Right cardiac atrium (tissue), 5 donors: ENCODE results near the gene ARSG. TPM values are rescaled to one million over a fixed set of nuclear protein-coding genes. Genes with fewer than 3 reads are reported as not detected.

ENCODE experiments used
- ATAC-seq, 2 donors: fragments of 200-7000 bp; cut with Tn5 transposase; one replicate each; pipeline versions ENCODE4 v1.8.0 to v1.9.1; 2020; ENCODE audit warnings: moderate library complexity in 2 of 2, mild to moderate bottlenecking in 1 of 2
- DNase-seq, 3 donors: peaks; one replicate each; pipeline ENCODE4 v3.0.0-alpha.2; 2020
- H3K27ac ChIP-seq: one replicate; pipeline ENCODE4 v1.5.1; 2013; ENCODE audit warnings: mild to moderate bottlenecking, low read length, control low read depth, moderate library complexity
- H3K27me3 ChIP-seq: one replicate; pipeline ENCODE4 v1.6.1; 2013; ENCODE audit not compliant: control insufficient read depth, insufficient read depth
- H3K4me1 ChIP-seq: one replicate; pipeline ENCODE4 v1.6.1; 2013; ENCODE audit warnings: low read length; ENCODE audit not compliant: control insufficient read depth, insufficient read depth
- H3K4me3 ChIP-seq: one replicate; pipeline ENCODE4 v1.5.1; 2013; ENCODE audit warnings: low read length, control low read depth
- H3K9me3 ChIP-seq: one replicate; pipeline ENCODE4 v1.6.1; 2013; ENCODE audit warnings: low read length; ENCODE audit not compliant: control insufficient read depth
- WGBS: extraction: QIAGEN DNeasy Blood & Tissue Kit; methylation state at CpG from one replicate; pipeline ENCODE4 v1.1.7; 2013; 5-methylcytosine and 5-hydroxymethylcytosine counted together
- intact Hi-C, 4 donors: fragments of 100-400 bp; cut with DNase I; formaldehyde crosslinking; loops; one replicate each; pipeline versions ENCODE4 v1.11.0 to v1.14.0; 2022 to 2023
- polyA plus RNA-seq: library from polyadenylated mRNA; stranded (reverse); fragments of 200-250 nt; gene quantifications from one replicate; pipeline ENCODE4 v1.2.3, GENCODE V29; 2013
- total RNA-seq, 4 donors: library from RNA; stranded (reverse); fragmentation: NEBNext Ultra II Directional; extraction: Animal tissue kit (Norgen Biotek cat#: 25700); gene quantifications; one replicate each; pipeline ENCODE4 v1.2.1, GENCODE V29; 2021
- donor health status: healthy with polysubstance abuse.
- donor health status: DM: no; HTN: yes; CAD: no.
- donor health status: DM: no; HTN: no; CAD: no.
- donor health status: DM: no; HTN: yes; CAD: no; lungs with severe emphysema.
- donor health status: DM: yes; HTN: yes; CAD: no.

The ARSG gene
- total and polyA plus RNA-seq, 5 donors: 2.8 to 9.3 (median 6.5) TPM

DNA sequence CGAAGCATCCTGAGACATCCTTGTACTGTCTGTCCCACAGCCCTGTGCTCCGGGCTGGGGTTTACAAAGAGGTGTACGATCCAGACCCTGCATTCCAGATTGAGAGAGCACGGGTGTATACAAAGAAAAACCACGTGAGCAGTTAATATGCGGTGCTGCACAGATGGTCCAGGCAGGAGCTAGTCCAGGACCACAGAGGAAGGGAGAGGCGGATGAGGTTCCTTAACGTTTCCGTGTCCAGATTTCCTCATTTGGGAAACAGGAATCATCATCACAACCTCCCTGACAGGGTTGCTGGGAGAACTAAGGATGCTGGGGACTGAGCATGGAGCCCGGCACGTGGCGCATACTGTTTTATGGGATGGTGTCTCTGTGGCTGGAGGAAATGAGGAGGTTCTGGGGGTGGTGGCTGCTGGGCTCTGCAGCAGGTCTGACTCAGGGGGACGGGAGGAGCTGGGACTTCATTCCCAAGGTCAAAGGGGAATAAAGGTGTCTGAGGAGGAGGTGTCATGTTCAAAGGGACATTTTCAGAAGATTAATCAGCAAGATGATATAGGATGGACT, 139.8 kb downstream of the ARSG start:
- no peaks in the 10 kb centered on the region for H3K27me3 ChIP-seq
- WGBS: 73% methylated on average over 13 of the region's 13 CpGs
- no peak overlapping the region for H3K27ac ChIP-seq
- intact Hi-C loops: loop anchor here in 3 of 4 donors (10.0 kb wide), 1 partner anchor 166 kb away; no protein-coding TSS in a partner anchor
- H3K4me1 ChIP-seq: peaks cover 2% of the 10 kb centered on the region
- no peak for ATAC-seq
- DNase-seq: no peak
- H3K9me3 ChIP-seq: no peaks in the 10 kb centered on the region
- no peak overlapping the region for H3K4me3 ChIP-seq

DNA sequence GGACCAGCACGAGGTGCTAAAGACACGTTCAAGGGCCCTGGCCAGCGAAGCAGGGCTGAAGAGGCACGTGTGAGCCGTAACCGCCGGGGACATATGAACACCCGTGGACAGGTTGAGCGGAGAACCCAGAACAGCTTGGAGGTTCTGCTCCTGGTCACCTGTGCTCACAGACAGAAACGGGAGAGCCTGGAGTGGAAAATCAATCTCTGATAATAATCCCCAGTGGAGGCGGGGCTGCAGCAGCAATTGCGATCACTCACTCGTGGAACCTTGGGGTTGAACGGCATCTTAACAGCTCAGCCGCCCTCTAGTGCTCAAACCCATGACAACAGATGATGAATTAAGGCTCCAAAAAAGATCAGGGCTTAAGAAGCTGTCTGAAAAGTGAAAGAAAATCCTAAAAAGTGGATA, 140.4 kb downstream of the ARSG start:
- Histone ChIP-seq H3K27me3 (no peaks in the 10 kb centered on the region), H3K4me1 (peaks cover 3% of the 10 kb centered on the region), H3K4me3 (no peak overlapping the region), H3K27ac (no peak overlapping the region), H3K9me3 (no peaks in the 10 kb centered on the region)
- DNase-seq: no peak
- intact Hi-C loops: loop anchor here in 3 of 4 donors (10.0 kb wide), 1 partner anchor 167 kb away; no protein-coding TSS in a partner anchor
- WGBS: 55% methylated on average over 15 of the region's 15 CpGs
- no peak for ATAC-seq

DNA sequence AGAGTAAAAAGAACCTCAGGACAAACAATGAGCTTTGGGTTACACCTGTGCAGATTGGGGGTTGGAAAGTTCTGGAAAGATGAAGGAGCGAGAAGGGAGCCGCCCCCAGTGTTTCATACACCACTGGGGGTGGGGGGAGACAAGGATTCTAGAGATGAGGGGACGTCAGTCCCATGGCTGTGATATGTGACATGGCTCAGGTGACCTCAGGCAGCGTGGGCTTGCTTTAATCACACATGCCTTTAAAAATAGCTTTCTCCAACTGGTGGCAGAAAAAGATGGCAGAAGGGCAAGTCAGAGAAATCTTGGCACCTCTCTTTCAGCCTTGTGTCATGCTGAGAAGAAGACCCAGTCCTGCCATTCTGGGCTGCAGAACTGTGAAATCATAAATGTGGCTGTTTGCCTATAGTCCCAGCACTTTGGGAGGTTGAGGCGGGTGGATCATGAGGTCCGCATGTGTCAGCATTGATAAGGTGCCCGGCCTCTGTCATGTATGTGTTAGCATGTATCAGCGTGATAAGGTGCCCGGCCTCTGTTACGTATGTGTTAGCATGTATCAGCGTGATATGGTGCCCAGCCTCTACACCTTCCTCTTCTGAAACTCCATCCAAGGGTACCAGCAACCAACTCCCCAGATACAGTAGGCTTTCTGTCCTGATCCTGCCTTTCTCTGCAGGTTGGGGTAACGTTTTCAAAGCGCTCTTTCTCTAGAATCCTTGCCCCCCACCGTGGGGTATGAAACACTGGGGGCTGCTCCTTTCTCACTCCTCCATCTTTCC, 141.0 kb downstream of the ARSG start:
- H3K4me3 ChIP-seq: no peak overlapping the region
- H3K4me1 ChIP-seq: peaks cover 3% of the 10 kb centered on the region
- WGBS: 89% methylated on average over 14 of the region's 14 CpGs
- no peaks in the 10 kb centered on the region for H3K27me3 ChIP-seq
- intact Hi-C loops: loop anchor here in 3 of 4 donors (10.0 kb wide), 1 partner anchor 167 kb away; no protein-coding TSS in a partner anchor
- DNase-seq (no peak), ATAC-seq (no peak)
- no peaks in the 10 kb centered on the region for H3K9me3 ChIP-seq
- no peak overlapping the region for H3K27ac ChIP-seq

DNA sequence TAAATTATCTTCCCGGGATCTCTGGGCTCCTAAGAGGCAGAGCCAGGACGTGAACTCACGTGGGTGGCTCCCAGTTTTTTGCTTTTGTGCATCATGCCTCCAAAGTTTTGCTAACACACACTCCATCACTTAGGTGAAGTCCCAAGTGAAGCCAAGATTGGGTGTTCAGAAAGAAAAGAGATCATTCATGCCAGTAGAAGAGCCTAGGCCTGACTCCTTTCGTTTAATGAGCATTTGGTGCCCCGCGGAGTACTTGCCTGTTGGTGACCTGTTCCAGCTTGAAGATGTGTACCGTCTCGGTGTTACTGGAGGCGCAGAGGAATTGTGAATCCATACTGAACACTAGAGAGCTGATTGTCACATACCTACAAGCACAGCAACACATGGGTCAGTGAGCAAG, 141.9 kb downstream of the ARSG start:
- DNase-seq: no peak
- WGBS: 93% methylated on average over 9 of the region's 9 CpGs
- no peaks in the 10 kb centered on the region for H3K9me3 ChIP-seq
- no peaks in the 10 kb centered on the region for H3K27me3 ChIP-seq
- no peak overlapping the region for H3K4me3 ChIP-seq
- H3K4me1 ChIP-seq: peaks cover 6% of the 10 kb centered on the region
- no peak for ATAC-seq
- no peak overlapping the region for H3K27ac ChIP-seq
- intact Hi-C loops: loop anchor here in 3 of 4 donors (10.0 kb wide), 1 partner anchor 168 kb away; no protein-coding TSS in a partner anchor

DNA sequence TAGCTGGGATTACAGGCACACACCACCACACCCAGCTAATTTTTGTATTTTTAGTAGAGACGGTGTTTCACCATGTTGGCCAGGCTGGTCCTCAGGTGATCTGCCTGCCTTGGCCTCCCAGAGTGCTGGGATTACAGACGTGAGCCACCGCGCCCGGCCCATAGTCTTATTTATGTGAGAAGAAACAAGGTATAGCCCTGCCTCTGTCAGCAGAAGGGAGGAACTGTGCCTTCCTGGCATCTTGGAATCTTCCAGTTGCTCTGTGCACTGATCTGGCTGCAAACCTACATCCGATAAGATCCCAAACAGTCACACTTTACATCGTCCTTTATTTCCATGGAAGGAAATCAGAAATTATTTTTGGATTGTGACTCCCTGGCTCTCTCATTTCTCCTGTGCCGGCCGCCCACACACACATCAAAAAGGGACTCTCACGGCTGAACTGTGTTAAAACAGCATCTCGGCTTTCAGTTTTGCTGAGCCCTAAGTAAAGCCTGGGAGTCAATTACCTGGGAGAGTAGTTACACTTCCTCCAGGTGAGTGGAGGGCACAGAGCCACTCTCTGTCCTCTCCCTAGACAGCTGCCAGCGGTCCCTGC, 142.7 kb downstream of the ARSG start:
- H3K27me3 ChIP-seq: no peaks in the 10 kb centered on the region
- no peak for DNase-seq
- ATAC-seq: no peak
- H3K4me1 ChIP-seq: peaks cover 6% of the 10 kb centered on the region
- no peak overlapping the region for H3K27ac ChIP-seq
- intact Hi-C loops: loop anchor here in 3 of 4 donors (10.0 kb wide), 1 partner anchor 169 kb away; no protein-coding TSS in a partner anchor
- no peaks in the 10 kb centered on the region for H3K9me3 ChIP-seq
- no peak overlapping the region for H3K4me3 ChIP-seq
- 74% methylated on average over 12 of the region's 12 CpGs for WGBS

DNA sequence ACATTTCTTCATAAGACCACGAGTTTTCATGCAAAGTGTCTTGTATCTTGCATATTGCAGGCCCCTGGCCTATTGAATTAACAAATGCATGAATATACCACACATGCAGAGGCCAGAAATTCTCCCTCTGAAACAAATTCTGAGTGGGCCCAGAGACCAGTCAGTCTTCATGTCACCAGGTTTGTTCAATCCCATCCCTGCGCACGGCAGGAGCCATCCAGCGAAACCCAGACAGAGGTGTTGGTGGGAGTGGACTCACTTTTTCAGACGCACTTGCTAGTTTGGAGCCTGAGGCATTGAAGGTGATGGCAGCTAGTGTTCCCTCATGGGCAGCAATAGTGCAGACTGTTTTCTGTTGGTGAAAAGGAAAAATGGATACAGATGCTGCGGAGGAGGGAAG, 144.1 kb downstream of the ARSG start:
- Histone ChIP-seq H3K27me3 (no peaks in the 10 kb centered on the region), H3K27ac (no peak overlapping the region), H3K4me1 (peaks cover 6% of the 10 kb centered on the region), H3K4me3 (no peak overlapping the region), H3K9me3 (no peaks in the 10 kb centered on the region)
- DNase-seq (no peak), ATAC-seq (no peak)
- intact Hi-C loops: loop anchor here (5.0 to 10.0 kb wide), 2 partner anchors 171 to 173 kb away; no protein-coding TSS in a partner anchor
- 91% methylated on average over 6 of the region's 6 CpGs for WGBS

DNA sequence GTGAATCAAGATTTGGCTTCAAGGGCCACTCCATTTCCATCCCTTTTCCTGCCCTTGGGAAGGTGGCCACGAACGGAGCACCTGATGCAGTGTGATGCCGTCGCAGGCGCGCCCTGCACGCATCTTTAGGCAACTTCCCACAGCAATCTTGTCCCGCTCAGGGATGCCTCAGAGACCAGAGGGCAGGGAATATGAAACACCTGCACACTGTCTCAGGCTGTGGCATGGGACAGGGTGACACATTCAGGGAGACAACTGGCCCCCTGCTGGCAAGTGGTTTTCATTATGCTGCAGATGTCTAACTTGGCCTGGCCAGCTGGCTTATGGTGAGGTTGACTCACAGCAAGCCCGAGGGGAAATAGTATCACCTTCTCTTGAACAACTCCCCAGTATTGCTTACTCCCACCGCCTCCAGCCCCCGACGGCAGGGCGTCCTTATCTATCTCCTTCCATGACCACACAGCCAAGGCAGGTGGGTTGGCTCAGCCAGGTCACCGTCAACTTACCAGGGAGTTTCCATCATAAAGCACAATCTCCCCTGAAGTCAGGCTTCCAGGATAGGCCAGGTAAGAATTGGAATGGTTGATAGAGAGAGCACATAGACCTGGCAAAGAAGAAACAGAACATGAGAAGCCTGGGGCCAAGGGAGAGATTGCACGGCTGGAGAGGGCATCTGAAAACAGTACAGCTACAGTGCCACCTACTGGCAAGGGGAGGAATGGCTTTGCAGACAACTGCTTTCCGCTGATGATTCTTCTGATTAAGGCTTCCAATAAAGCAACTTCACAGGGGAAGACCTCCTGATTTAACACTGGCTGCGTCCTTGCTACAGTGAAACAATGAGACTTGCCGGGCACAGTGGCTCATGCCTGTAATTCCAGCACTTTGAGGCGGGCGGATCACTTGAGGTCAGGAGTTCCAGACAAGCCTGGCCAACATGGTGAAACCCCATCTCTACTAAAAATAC, 144.9 kb downstream of the ARSG start:
- peaks cover 6% of the 10 kb centered on the region for H3K4me1 ChIP-seq
- peak; percentile 52 for ATAC-seq
- H3K27me3 ChIP-seq: no peaks in the 10 kb centered on the region
- peak; percentile 74 to 87 (median 80) for DNase-seq
- H3K9me3 ChIP-seq: no peaks in the 10 kb centered on the region
- peak overlapping the region; percentile 69 for H3K27ac ChIP-seq
- WGBS: 54% methylated on average over 20 of the region's 20 CpGs
- intact Hi-C loops: loop anchor here (5.0 to 10.0 kb wide), 2 partner anchors 171 to 174 kb away; no protein-coding TSS in a partner anchor
- no peak overlapping the region for H3K4me3 ChIP-seq

DNA sequence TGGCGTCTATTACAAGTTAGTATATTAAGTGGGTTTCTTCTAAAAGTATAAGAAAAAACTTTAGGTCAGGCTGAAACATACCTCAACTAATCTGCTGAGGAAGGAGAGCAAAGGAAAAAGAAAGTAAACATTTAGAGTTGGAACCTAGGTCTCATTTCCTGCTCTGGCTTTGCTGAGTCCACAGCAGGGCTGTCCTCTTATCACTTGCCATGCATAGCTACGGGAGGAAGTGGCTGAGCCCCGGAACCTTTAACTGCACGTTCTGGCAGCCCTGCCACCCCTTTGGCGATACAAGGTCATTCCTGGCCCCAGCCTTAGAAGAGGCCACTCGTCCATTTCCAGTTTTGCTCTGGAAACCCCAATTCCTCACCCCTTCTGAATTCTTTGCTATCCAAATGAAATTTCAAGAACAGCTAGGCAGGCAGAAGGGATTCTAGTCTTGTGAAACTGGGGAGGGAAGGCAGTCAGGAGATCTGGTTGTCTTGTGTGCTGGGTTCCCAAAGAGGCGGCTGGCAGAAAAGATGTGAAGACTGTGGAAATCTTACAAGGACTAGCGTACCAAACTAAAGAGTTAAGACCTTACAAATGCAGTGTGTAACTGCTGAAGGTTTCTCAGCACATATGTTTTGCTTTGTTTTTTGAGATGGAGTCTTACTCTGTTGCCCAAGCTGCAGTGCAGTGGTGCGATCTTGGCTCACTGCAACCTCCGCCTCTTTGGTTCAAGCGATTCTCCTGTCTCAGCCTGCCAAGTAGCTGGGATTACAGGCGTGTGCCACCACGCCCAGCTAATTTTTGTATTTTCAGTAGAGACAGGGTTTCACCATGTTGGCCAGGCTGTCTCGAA, 146.9 kb downstream of the ARSG start:
- Histone ChIP-seq H3K27ac (peak overlapping the region; percentile 85), H3K9me3 (no peaks in the 10 kb centered on the region), H3K4me1 (peaks cover 11% of the 10 kb centered on the region), H3K27me3 (no peaks in the 10 kb centered on the region), H3K4me3 (no peak overlapping the region)
- intact Hi-C loops: loop anchor here (5.0 to 10.0 kb wide), 2 partner anchors 173 to 176 kb away; no protein-coding TSS in a partner anchor
- peak; percentile 65 to 67 for ATAC-seq
- peak in 2 of 3 donors; percentile 51 to 77 for DNase-seq
- 60% methylated on average over 14 of the region's 14 CpGs for WGBS

DNA sequence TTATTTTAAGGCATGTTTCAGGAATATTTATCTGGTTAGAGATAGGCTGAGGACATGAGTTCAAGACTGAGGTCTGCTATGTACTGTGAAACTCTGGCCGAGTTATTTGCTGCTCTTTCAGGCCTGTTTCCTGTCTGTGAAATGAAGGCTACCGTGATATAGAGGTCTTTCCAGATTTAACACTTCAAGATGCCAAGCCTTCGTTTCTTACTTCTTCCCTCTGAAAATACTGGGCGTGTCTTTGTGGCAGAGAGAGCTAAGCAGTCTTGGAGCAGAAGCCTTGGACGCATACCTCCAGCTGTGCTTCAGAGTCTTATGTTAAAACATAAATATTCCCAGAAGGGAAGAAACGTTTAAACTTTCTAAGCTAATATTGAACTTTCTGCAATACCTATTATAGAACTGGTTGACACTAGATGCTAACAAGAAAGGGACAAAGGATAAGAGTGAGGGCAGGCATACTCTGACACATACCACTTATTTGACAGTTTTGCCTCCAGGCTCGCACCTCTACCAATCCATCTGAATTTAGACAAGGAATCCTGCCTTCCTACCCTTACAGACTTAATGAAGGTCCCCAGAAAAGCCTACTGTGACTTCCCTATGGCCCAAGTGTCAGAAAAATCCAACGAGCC, 148.5 kb downstream of the ARSG start:
- Histone ChIP-seq H3K27me3 (no peaks in the 10 kb centered on the region), H3K4me1 (peaks cover 11% of the 10 kb centered on the region), H3K9me3 (no peaks in the 10 kb centered on the region), H3K4me3 (no peak overlapping the region), H3K27ac (peak overlapping the region; percentile 41)
- WGBS: 46% methylated on average over 8 of the region's 8 CpGs
- DNase-seq (no peak), ATAC-seq (no peak)
- intact Hi-C loops: loop anchor here (5.0 to 10.0 kb wide), 2 partner anchors 175 to 177 kb away; no protein-coding TSS in a partner anchor
